SK-N-SH (cell line): Measurements from ENCODE around the gene ADAMTS13. TPM values are rescaled to one million over a fixed set of nuclear protein-coding genes. Genes with fewer than 3 reads are reported as not detected.

ENCODE experiments used
- CTCF ChIA-PET: fragments of 300-600, 350-600 bp; formaldehyde crosslinking; extraction: SDS; loops from one replicate; lab custom pipeline; 2021; lab: Yijun Ruan, JAX
- POLR2A ChIA-PET: fragments of 350-600 bp; sonication (Branson Sonifier 250); formaldehyde crosslinking; extraction: SDS; loops from one replicate; lab custom pipeline; 2020; ENCODE audit warnings: antibody characterized with exemption, inconsistent platforms; lab: Yijun Ruan, JAX
- DNase-seq: peaks from one replicate; pipeline ENCODE4 v3.0.0; 2012
- H2AFZ ChIP-seq: fragments of 200-600 bp; sonication (generic); 2 replicates; pipeline ENCODE4 v1.8.1; 2016; ENCODE audit warnings: antibody characterized with exemption, mild to moderate bottlenecking, low read depth
- H3F3A ChIP-seq: fragments of 200-600 bp; sonication (generic); replicated peaks from 2 replicates; pipeline ENCODE3; 2016; ENCODE audit warnings: antibody characterized with exemption, mild to moderate bottlenecking; ENCODE audit not compliant: insufficient read depth
- H3K27ac ChIP-seq, 2 experiments: fragments of 200-500 bp in 1 of 2; fragments of 200-600 bp in 1 of 2; sonication (Bioruptor generic) in 1 of 2; sonication (generic), shearing (Covaris generic) in 1 of 2; 2 replicates each; pipeline versions ENCODE4 v1.5.1 to v1.6.1; 2014 to 2016; ENCODE audit warnings: low read depth in 2 of 2, inconsistent platforms in 1 of 2, low read length in 1 of 2, mild to moderate bottlenecking in 1 of 2, mixed read lengths in 1 of 2
- H3K27me3 ChIP-seq: fragments of 200-600 bp; sonication (generic), shearing (Covaris generic); 2 replicates; pipeline ENCODE4 v1.6.1; 2016; ENCODE audit warnings: mixed run types; ENCODE audit not compliant: insufficient read depth
- H3K36me3 ChIP-seq, 2 experiments: fragments of 200-500 bp in 1 of 2; fragments of 200-600 bp in 1 of 2; sonication (Bioruptor generic) in 1 of 2; sonication (generic) in 1 of 2; replicated peaks in 1 of 2; 2 replicates each; pipeline versions ENCODE3 to v1.5.1; 2014 to 2016; ENCODE audit warnings: low read length in 1 of 2, mild to moderate bottlenecking in 1 of 2; ENCODE audit not compliant: insufficient read depth in 2 of 2, control insufficient read depth in 1 of 2
- H3K4me1 ChIP-seq, 2 experiments: fragments of 200-500 bp in 1 of 2; fragments of 200-600 bp in 1 of 2; sonication (Bioruptor generic) in 1 of 2; sonication (generic), shearing (Covaris generic) in 1 of 2; 2 replicates each; pipeline versions ENCODE4 v1.5.1 to v1.6.1; 2014 to 2016; ENCODE audit warnings: low read depth in 1 of 2, low read length in 1 of 2, mixed run types in 1 of 2; ENCODE audit not compliant: insufficient read depth in 2 of 2, control insufficient read depth in 1 of 2
- H3K4me2 ChIP-seq: fragments of 200-600 bp; sonication (generic), shearing (Covaris generic); 2 replicates; pipeline ENCODE4 v1.6.1; 2017; ENCODE audit warnings: mixed run types
- H3K4me3 ChIP-seq, 2 experiments: fragments of 200-500 bp in 1 of 2; fragments of 200-600 bp in 1 of 2; sonication (Bioruptor generic) in 1 of 2; sonication (generic), shearing (Covaris generic) in 1 of 2; 2 replicates each; pipeline versions ENCODE4 v1.5.1 to v1.8.1; 2014 to 2016; ENCODE audit warnings: low read depth in 2 of 2, inconsistent platforms in 1 of 2, low read length in 1 of 2, mild to moderate bottlenecking in 1 of 2, mixed read lengths in 1 of 2, moderate library complexity in 1 of 2
- H3K79me2 ChIP-seq: fragments of 200-600 bp; sonication (generic); 2 replicates; pipeline ENCODE4 v1.8.1; 2017; ENCODE audit warnings: mild to moderate bottlenecking; ENCODE audit not compliant: insufficient read depth
- H3K9ac ChIP-seq: fragments of 200-600 bp; sonication (generic); 2 replicates; pipeline ENCODE4 v1.6.1; 2017; ENCODE audit warnings: mixed run types
- H3K9me2 ChIP-seq: fragments of 200-600 bp; sonication (generic); 2 replicates; pipeline ENCODE4 v1.6.1; 2017; ENCODE audit warnings: mixed run types
- H3K9me3 ChIP-seq: fragments of 200-600 bp; sonication (generic); 2 replicates; pipeline ENCODE4 v1.6.1; 2017; ENCODE audit warnings: mixed run types, mild to moderate bottlenecking, moderate library complexity
- H4K20me1 ChIP-seq: fragments of 200-600 bp; sonication (generic); 2 replicates; pipeline ENCODE4 v1.6.1; 2017; ENCODE audit warnings: mild to moderate bottlenecking, mixed run types; ENCODE audit not compliant: insufficient read depth
- CHD2 ChIP-seq: fragments of 150-350 bp; IDR thresholded peaks from 2 replicates; pipeline ENCODE4 v1.6.1; 2018; ENCODE audit warnings: low read length; ENCODE audit not compliant: partially characterized antibody
- EZH2phosphoT487 ChIP-seq: fragments of 200-600 bp; sonication (generic); IDR thresholded peaks from 2 replicates; pipeline ENCODE4 v1.6.1; 2017; ENCODE audit warnings: low read depth, mixed run types, mild to moderate bottlenecking, antibody characterized with exemption, moderate library complexity, borderline replicate concordance
- GABPA ChIP-seq: IDR thresholded peaks from 2 replicates; pipeline ENCODE4 v1.4.0; 2012; ENCODE audit warnings: low read depth, mild to moderate bottlenecking
- JUND ChIP-seq: IDR thresholded peaks from 2 replicates; pipeline ENCODE4 v1.4.0; 2012
- MXI1 ChIP-seq: IDR thresholded peaks from 2 replicates; pipeline ENCODE4 v1.6.1; 2012; ENCODE audit warnings: mild to moderate bottlenecking, low read depth, low read length, improper control_type of control experiment
- NRF1 ChIP-seq: IDR thresholded peaks from 2 replicates; pipeline ENCODE4 v1.6.1; 2012; ENCODE audit warnings: low read depth, mild to moderate bottlenecking, low read length
- RFX5 ChIP-seq: IDR thresholded peaks from 2 replicates; pipeline ENCODE4 v1.6.1; 2012; ENCODE audit warnings: mild to moderate bottlenecking, improper control_type of control experiment, low read length
- TAF1 ChIP-seq: IDR thresholded peaks from 2 replicates; pipeline ENCODE4 v1.6.1; 2012; ENCODE audit warnings: low read depth, mild to moderate bottlenecking, low read length, moderate library complexity, borderline replicate concordance
- YY1 ChIP-seq: IDR thresholded peaks from 2 replicates; pipeline ENCODE4 v1.4.0; 2012; ENCODE audit warnings: low read depth, mild to moderate bottlenecking
- WGBS: methylation state at CpG from one replicate; pipeline ENCODE4 v1.1.6; 2017; ENCODE audit warnings: low lambda C conversion rate; 5-methylcytosine and 5-hydroxymethylcytosine counted together
- polyA plus RNA-seq, 3 experiments: library from polyadenylated mRNA; depleted of rRNA; stranded (reverse); fragments of >200 nt; gene quantifications; 2 replicates each; pipeline ENCODE4 v1.2.3, GENCODE V29; 2012
- TF ChIP-seq, protein P1 (sequence below): fragments of 150-350 bp; IDR thresholded peaks from 2 replicates; pipeline ENCODE4 v1.6.1; 2017; ENCODE audit warnings: antibody characterized with exemption, low read length, low read depth, borderline replicate concordance
- TF ChIP-seq, protein P2 (sequence below): IDR thresholded peaks from 2 replicates; pipeline ENCODE4 v1.4.0; 2012; ENCODE audit warnings: low read depth, borderline replicate concordance
- TF ChIP-seq, protein P3 (sequence below): IDR thresholded peaks from 2 replicates; pipeline ENCODE4 v1.4.0; 2012; ENCODE audit warnings: low read depth, borderline replicate concordance

The ADAMTS13 gene
- polyA plus RNA-seq, 1 of the 3 experiments (the other 2 are of a cell fraction), result 10.6 TPM

GRCh38 chr9:133460405-133461175 lies 38.4 kb downstream of the ADAMTS13 start:
- H3K9ac ChIP-seq, result peak overlapping the region; percentile 93
- H3K4me1 ChIP-seq, result peaks cover 0 to 25% of the 10 kb centered on the region in 2 experiments; a peak in 1 of 4 replicates
- 51% methylated on average over 7 of the region's 30 CpGs for WGBS
- DNase-seq, result no peak
- no peak for TF ChIP-seq CHD2
- TF ChIP-seq, protein P1, sequence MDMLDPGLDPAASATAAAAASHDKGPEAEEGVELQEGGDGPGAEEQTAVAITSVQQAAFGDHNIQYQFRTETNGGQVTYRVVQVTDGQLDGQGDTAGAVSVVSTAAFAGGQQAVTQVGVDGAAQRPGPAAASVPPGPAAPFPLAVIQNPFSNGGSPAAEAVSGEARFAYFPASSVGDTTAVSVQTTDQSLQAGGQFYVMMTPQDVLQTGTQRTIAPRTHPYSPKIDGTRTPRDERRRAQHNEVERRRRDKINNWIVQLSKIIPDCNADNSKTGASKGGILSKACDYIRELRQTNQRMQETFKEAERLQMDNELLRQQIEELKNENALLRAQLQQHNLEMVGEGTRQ, result peak; percentile 35; the same call in 1 of the 2 replicates
- TF ChIP-seq, protein P2, sequence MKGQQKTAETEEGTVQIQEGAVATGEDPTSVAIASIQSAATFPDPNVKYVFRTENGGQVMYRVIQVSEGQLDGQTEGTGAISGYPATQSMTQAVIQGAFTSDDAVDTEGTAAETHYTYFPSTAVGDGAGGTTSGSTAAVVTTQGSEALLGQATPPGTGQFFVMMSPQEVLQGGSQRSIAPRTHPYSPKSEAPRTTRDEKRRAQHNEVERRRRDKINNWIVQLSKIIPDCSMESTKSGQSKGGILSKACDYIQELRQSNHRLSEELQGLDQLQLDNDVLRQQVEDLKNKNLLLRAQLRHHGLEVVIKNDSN, result peak; percentile 81
- 0 out of 2 replicates have a peak, but pooled peaks have one; percentile 26 for TF ChIP-seq NRF1
- peak overlapping the region; percentile 93 for H3K4me2 ChIP-seq
- H3K36me3 ChIP-seq, result peaks cover 0 to 9% of the 10 kb centered on the region in 2 experiments
- H3K9me2 ChIP-seq, result no peaks in the 10 kb centered on the region
- H4K20me1 ChIP-seq, result no peaks in the 10 kb centered on the region
- no peaks in the 10 kb centered on the region for H3K27me3 ChIP-seq
- 0 out of 2 replicates have a peak overlapping the region, but pooled peaks have one; percentile 85 for H2AFZ ChIP-seq
- H3K9me3 ChIP-seq, result no peaks in the 10 kb centered on the region
- no peaks in the 10 kb centered on the region for H3K79me2 ChIP-seq
- H3K27ac ChIP-seq, result peak overlapping the region; percentile 86 to 99
- ChIA-PET POLR2A (interaction anchor here (0.6 to 2.0 kb wide), 7 partner anchors 9 to 198 kb away, joined by 3 to 15 read pairs (median 4); partner anchors contain the start of genes DBH, MED22, RPL7A and SLC2A6), CTCF (interaction anchor here (0.6 to 1.7 kb wide), 5 partner anchors 11 to 29 kb away, joined by 3 to 8 read pairs (median 4); partner anchors contain the start of gene SLC2A6)
- H3K4me3 ChIP-seq, result peak overlapping the region; percentile 78 to 85
- peaks cover 4% of the 10 kb centered on the region for H3F3A ChIP-seq

DNA sequence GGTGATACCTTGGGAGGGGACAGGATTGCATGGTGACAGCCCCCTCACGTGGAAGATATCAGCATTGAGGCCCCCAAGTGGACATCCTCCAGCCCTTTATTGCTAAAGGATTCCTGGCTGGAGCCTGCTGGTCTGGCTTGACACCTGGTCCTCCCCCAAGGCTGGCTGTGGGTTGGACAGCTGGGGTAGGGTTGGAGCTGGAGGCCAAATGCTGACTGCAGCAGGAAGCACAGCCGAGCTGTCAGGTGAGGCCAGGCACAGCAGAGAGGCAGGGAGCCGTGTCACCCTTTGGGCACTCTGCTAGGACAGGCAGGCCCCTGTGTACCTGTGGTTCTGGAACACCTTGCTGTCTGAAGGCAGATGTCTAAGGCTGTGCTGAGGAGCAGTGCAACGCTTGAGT lies 39.8 kb downstream of the ADAMTS13 start:
- whole genome bisulfite sequencing, result 75% methylated on average over 2 of the region's 4 CpGs

More for the DNA sequence above, 39.8 kb downstream of the ADAMTS13 start:
- Histone ChIP-seq H3K79me2 (no peaks in the 10 kb centered on the region), H4K20me1 (no peaks in the 10 kb centered on the region), H3K4me1 (peaks cover 0 to 25% of the 10 kb centered on the region in 2 experiments; a peak in 1 of 4 replicates), H3K9me3 (no peaks in the 10 kb centered on the region), H2AFZ (no peak overlapping the region), H3K9me2 (no peaks in the 10 kb centered on the region), H3K9ac (no peak overlapping the region), H3K36me3 (peaks cover 0 to 13% of the 10 kb centered on the region in 2 experiments), H3K4me3 (no peak overlapping the region), H3K27me3 (no peaks in the 10 kb centered on the region), H3K4me2 (no peak overlapping the region), H3F3A (peaks cover 12% of the 10 kb centered on the region), H3K27ac (no peak overlapping the region)
- CTCF ChIA-PET, result interaction anchor here (1.0 to 1.5 kb wide), 3 partner anchors 17 to 45 kb away, joined by 3 to 4 read pairs (median 3); partner anchors contain the start of gene SLC2A6
- POLR2A ChIA-PET, result no interaction called here
- DNase-seq, result no peak
- TF ChIP-seq GABPA (no peak), EZH2phosphoT487 (no peak), YY1 (no peak), JUND (no peak), MXI1 (no peak), TAF1 (no peak), RFX5 (no peak)
- TF ChIP-seq, protein P3, sequence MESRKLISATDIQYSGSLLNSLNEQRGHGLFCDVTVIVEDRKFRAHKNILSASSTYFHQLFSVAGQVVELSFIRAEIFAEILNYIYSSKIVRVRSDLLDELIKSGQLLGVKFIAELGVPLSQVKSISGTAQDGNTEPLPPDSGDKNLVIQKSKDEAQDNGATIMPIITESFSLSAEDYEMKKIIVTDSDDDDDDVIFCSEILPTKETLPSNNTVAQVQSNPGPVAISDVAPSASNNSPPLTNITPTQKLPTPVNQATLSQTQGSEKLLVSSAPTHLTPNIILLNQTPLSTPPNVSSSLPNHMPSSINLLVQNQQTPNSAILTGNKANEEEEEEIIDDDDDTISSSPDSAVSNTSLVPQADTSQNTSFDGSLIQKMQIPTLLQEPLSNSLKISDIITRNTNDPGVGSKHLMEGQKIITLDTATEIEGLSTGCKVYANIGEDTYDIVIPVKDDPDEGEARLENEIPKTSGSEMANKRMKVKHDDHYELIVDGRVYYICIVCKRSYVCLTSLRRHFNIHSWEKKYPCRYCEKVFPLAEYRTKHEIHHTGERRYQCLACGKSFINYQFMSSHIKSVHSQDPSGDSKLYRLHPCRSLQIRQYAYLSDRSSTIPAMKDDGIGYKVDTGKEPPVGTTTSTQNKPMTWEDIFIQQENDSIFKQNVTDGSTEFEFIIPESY, result no peak
